ENCODE data around the gene ADSS1. TPM values are rescaled to one million over a fixed set of nuclear protein-coding genes. Genes with fewer than 3 reads are reported as not detected.

ADSS1 gene
- total RNA-seq, 1 experiment from 2014 or later = 9.9 TPM

GRCh38 chr14:104786726-104787675, 63.0 kb downstream of the ADSS1 start:
- peaks cover 8 to 12% of the 10 kb centered on the region in 2 experiments for H3K36me3 ChIP-seq (ENCODE audit: control insufficient read depth in 1 of 2, insufficient read depth in 2 of 2, low read length in 2 of 2)
- DNase-seq (ENCODE audit: low read depth, low spot score) (no peak), ATAC-seq (no peak)
- RAD21 ChIA-PET (ENCODE audit: low non-redundant PET in 1 of 2, low total read pairs in 2 of 2, uncharacterized antibody in 2 of 2, unreplicated experiment in 2 of 2) = no interaction called here
- no peaks in the 10 kb centered on the region for H3K9me2 ChIP-seq (ENCODE audit: insufficient read depth)
- no peak for TF ChIP-seq ATF3 (IDR thresholded peaks at IDR 0.05)
- no peak for TF ChIP-seq POLR2AphosphoS5 (IDR thresholded peaks at IDR 0.05; ENCODE audit: low read depth, low read length)
- no peak for TF ChIP-seq SP1 (IDR thresholded peaks at IDR 0.05; ENCODE audit: low read depth)
- no peak for TF ChIP-seq ZBTB33 (IDR thresholded peaks at IDR 0.05; ENCODE audit: extremely low read depth, insufficient replicate concordance, low read length)
- H4K20me1 ChIP-seq (ENCODE audit: insufficient read depth) = no peaks in the 10 kb centered on the region
- H3K9ac ChIP-seq (ENCODE audit: low read length) = no peak overlapping the region
- H2AFZ ChIP-seq (ENCODE audit: low read depth, low read length, poor library complexity, severe bottlenecking) = no peak overlapping the region
- no peak overlapping the region for H3K27ac ChIP-seq (ENCODE audit: low read depth, low read length)
- no peak overlapping the region for H3K4me3 ChIP-seq (replicated peaks in 1 of 2; ENCODE audit: low read depth in 1 of 2, low read length in 2 of 2)
- CTCF ChIA-PET = no interaction called here
- POLR2A ChIA-PET = no interaction called here
- no peaks in the 10 kb centered on the region for H3K4me1 ChIP-seq (ENCODE audit: control insufficient read depth in 1 of 2, insufficient read depth in 2 of 2, low read length in 2 of 2)
- H3K79me2 ChIP-seq (ENCODE audit: insufficient read depth, low read length) = peaks cover 58% of the 10 kb centered on the region
- BruUV-seq (replicated peaks) = no TSS peak
- H3K4me2 ChIP-seq (ENCODE audit: low read length) = no peak overlapping the region
- H3K9me3 ChIP-seq (ENCODE audit: control insufficient read depth in 1 of 2, insufficient read depth in 1 of 2, low read depth in 1 of 2, low read length in 2 of 2) = no peaks in the 10 kb centered on the region
- H3K27me3 ChIP-seq (ENCODE audit: insufficient read depth, low read length) = no peaks in the 10 kb centered on the region
- intact Hi-C loops (cut with micrococcal nuclease) = no loop called here

DNA sequence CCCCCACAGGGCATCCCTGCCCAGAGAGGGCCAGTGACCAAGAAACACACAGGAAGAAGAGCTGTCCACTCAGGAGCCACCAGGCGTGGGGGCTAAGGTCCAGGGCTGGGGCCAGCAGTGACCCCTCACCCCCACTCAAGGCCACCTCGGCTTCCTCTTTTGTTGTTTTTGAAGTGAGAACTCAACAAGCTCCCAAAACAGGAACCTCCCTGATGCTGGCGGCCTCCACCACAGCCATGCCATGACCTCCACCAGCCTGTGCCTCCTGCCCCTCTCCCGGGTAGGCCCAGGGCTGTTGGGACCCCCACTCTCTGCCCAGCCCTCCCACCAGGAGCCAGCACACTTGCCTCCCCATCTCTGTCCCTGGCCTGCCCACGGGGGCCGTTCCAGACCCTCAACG, 63.7 kb downstream of the ADSS1 start:
- ChIA-PET RAD21 (ENCODE audit: low non-redundant PET in 1 of 2, low total read pairs in 2 of 2, uncharacterized antibody in 2 of 2, unreplicated experiment in 2 of 2) (no interaction called here), POLR2A (no interaction called here), CTCF (no interaction called here)
- DNase-seq (ENCODE audit: low read depth, low spot score) (no peak), ATAC-seq (no peak)
- H3K4me2 ChIP-seq (ENCODE audit: low read length) = no peak overlapping the region
- peaks cover 65% of the 10 kb centered on the region for H3K79me2 ChIP-seq (ENCODE audit: insufficient read depth, low read length)
- no peak overlapping the region for H3K9ac ChIP-seq (ENCODE audit: low read length)
- no peak for TF ChIP-seq POLR2A (IDR thresholded peaks at IDR 0.05; ENCODE audit: borderline replicate concordance, extremely low read depth, insufficient read depth, insufficient read length)
- TF ChIP-seq ELF1 (IDR thresholded peaks at IDR 0.05; ENCODE audit: borderline replicate concordance, low read depth) = no peak
- TF ChIP-seq SP1 (IDR thresholded peaks at IDR 0.05; ENCODE audit: low read depth) = no peak
- intact Hi-C loops (cut with micrococcal nuclease) = no loop called here
- no TSS peak for BruUV-seq (replicated peaks)
- H3K4me3 ChIP-seq (replicated peaks in 1 of 2; ENCODE audit: low read depth in 1 of 2, low read length in 2 of 2) = no peak overlapping the region
- H3K9me2 ChIP-seq (ENCODE audit: insufficient read depth) = no peaks in the 10 kb centered on the region
- no peaks in the 10 kb centered on the region for H3K9me3 ChIP-seq (ENCODE audit: control insufficient read depth in 1 of 2, insufficient read depth in 1 of 2, low read depth in 1 of 2, low read length in 2 of 2)
- no peaks in the 10 kb centered on the region for H4K20me1 ChIP-seq (ENCODE audit: insufficient read depth)
- no peaks in the 10 kb centered on the region for H3K27me3 ChIP-seq (ENCODE audit: insufficient read depth, low read length)
- H2AFZ ChIP-seq (ENCODE audit: low read depth, low read length, poor library complexity, severe bottlenecking) = no peak overlapping the region
- H3K27ac ChIP-seq (ENCODE audit: low read depth, low read length) = no peak overlapping the region; the same call in 1 of the 2 replicates
- H3K36me3 ChIP-seq (ENCODE audit: control insufficient read depth in 1 of 2, insufficient read depth in 2 of 2, low read length in 2 of 2) = peaks cover 8 to 12% of the 10 kb centered on the region in 2 experiments
- H3K4me1 ChIP-seq (ENCODE audit: control insufficient read depth in 1 of 2, insufficient read depth in 2 of 2, low read length in 2 of 2) = peaks cover 0 to 1% of the 10 kb centered on the region in 2 experiments; a peak in 1 of 4 replicates
